H1 (cell line): ENCODE data around the gene SERPINB6. TPM values are rescaled to one million over a fixed set of nuclear protein-coding genes. Genes with fewer than 3 reads are reported as not detected.

Experiments
- CTCF ChIA-PET: fragments of 300-600 bp; sonication (Branson Sonifier 250); formaldehyde crosslinking; loops from one replicate; lab custom pipeline; 2021; ENCODE audit not compliant: partially characterized antibody; lab: Charles Lee
- POLR2A ChIA-PET: fragments of 300-600 bp; sonication (Branson Sonifier 250); formaldehyde crosslinking; loops from one replicate; lab custom pipeline; 2021; ENCODE audit warnings: inconsistent platforms; ENCODE audit not compliant: partially characterized antibody; lab: Charles Lee
- DNase-seq, 2 experiments: peaks; one replicate each; pipeline versions ENCODE4 v3.0.0 to v3.0.0-alpha.2; 2010 to 2022; ENCODE audit warnings: low spot score in 2 of 2, low read depth in 1 of 2, mixed read lengths in 1 of 2
- FAIRE-seq: peaks from 2 replicates; lab custom pipeline; 2011; peaks lifted over from hg19 to GRCh38; lab: Jason Lieb, UNC
- H2AFZ ChIP-seq: 2 replicates; pipeline ENCODE4 v1.8.1; 2012; ENCODE audit warnings: low read length, inconsistent platforms
- H2AK5ac ChIP-seq: 2 replicates; pipeline ENCODE4 v1.6.1; 2013; ENCODE audit warnings: low read depth, low read length
- H2BK120ac ChIP-seq: replicated peaks from 2 replicates; pipeline ENCODE3; 2013; ENCODE audit warnings: low read depth, low read length, inconsistent platforms
- H2BK12ac ChIP-seq: 2 replicates; pipeline ENCODE4 v1.6.1; 2013; ENCODE audit warnings: low read depth, low read length
- H2BK15ac ChIP-seq: 2 replicates; pipeline ENCODE4 v1.6.1; 2013; ENCODE audit warnings: low read length
- H2BK20ac ChIP-seq: 2 replicates; pipeline ENCODE4 v1.6.1; 2013; ENCODE audit warnings: low read length
- H2BK5ac ChIP-seq: 2 replicates; pipeline ENCODE4 v1.6.1; 2013; ENCODE audit warnings: low read depth, low read length
- H3K14ac ChIP-seq: 2 replicates; pipeline ENCODE4 v1.6.1; 2013; ENCODE audit warnings: inconsistent platforms; ENCODE audit not compliant: insufficient read length
- H3K18ac ChIP-seq: 2 replicates; pipeline ENCODE4 v1.6.1; 2013; ENCODE audit warnings: low read length; ENCODE audit errors: extremely low read depth
- H3K23ac ChIP-seq: 2 replicates; pipeline ENCODE4 v1.6.1; 2013; ENCODE audit warnings: inconsistent platforms; ENCODE audit not compliant: insufficient read length
- H3K23me2 ChIP-seq: 2 replicates; pipeline ENCODE4 v1.6.1; 2013; ENCODE audit warnings: low read depth, low read length
- H3K27ac ChIP-seq: 2 replicates; pipeline ENCODE4 v1.6.1; 2011; ENCODE audit warnings: low read depth, low read length, inconsistent platforms
- H3K27me3 ChIP-seq, 4 experiments: replicated peaks in 1 of 4; 1 replicate in 1 of 4; 2 replicates in 3 of 4; pipeline versions ENCODE4 v1.6.1 to v1.8.1; 2011 to 2013; ENCODE audit warnings: low read length in 3 of 4, mild to moderate bottlenecking in 3 of 4, inconsistent platforms in 2 of 4, mixed read lengths in 2 of 4, moderate library complexity in 1 of 4; ENCODE audit not compliant: control insufficient read depth in 3 of 4, insufficient read depth in 3 of 4; ENCODE audit errors: extremely low read depth in 1 of 4
- H3K36me3 ChIP-seq, 4 experiments: 2 replicates each; pipeline versions ENCODE4 v1.6.1 to v1.8.1; 2011 to 2013; ENCODE audit warnings: mild to moderate bottlenecking in 4 of 4, low read length in 3 of 4, moderate library complexity in 2 of 4, control low read depth in 1 of 4, inconsistent platforms in 1 of 4; ENCODE audit not compliant: insufficient read depth in 4 of 4, control insufficient read depth in 2 of 4
- H3K4ac ChIP-seq: replicated peaks from 2 replicates; pipeline ENCODE3; 2013; ENCODE audit warnings: low read length, low read depth, mixed read lengths, inconsistent platforms; ENCODE audit not compliant: insufficient read length
- H3K4me1 ChIP-seq, 4 experiments: replicated peaks in 1 of 4; 1 replicate in 1 of 4; 2 replicates in 3 of 4; pipeline versions ENCODE4 v1.6.1 to v1.8.1; 2011 to 2013; ENCODE audit warnings: low read length in 3 of 4, inconsistent platforms in 2 of 4, mixed read lengths in 1 of 4; ENCODE audit not compliant: insufficient read depth in 4 of 4, control insufficient read depth in 3 of 4
- H3K4me2 ChIP-seq, 2 experiments: 2 replicates each; pipeline versions ENCODE4 v1.6.1 to v1.8.1; 2011 to 2013; ENCODE audit warnings: low read depth in 2 of 2, low read length in 2 of 2, control low read depth in 1 of 2, inconsistent platforms in 1 of 2, mild to moderate bottlenecking in 1 of 2; ENCODE audit not compliant: insufficient read depth in 1 of 2
- H3K4me3 ChIP-seq, 4 experiments: fragments of 200-600, 300-600 bp in 1 of 4; sonication (generic), shearing (Covaris generic), sonication (Bioruptor Twin) in 1 of 4; 2 replicates each; pipeline versions ENCODE4 v1.5.1 to v1.8.1; 2011 to 2016; ENCODE audit warnings: low read length in 4 of 4, low read depth in 3 of 4, control low read depth in 2 of 4, inconsistent platforms in 2 of 4, mild to moderate bottlenecking in 2 of 4, mixed read lengths in 1 of 4, moderate library complexity in 1 of 4; ENCODE audit not compliant: insufficient read depth in 2 of 4; ENCODE audit errors: extremely low read depth in 1 of 4
- H3K56ac ChIP-seq: replicated peaks from 2 replicates; pipeline ENCODE3; 2013; ENCODE audit warnings: low read depth, mild to moderate bottlenecking, mixed read lengths, low read length, inconsistent platforms; ENCODE audit not compliant: insufficient read length
- H3K79me1 ChIP-seq: 2 replicates; pipeline ENCODE4 v1.6.1; 2013; ENCODE audit warnings: low read depth, low read length, control low read depth
- H3K79me2 ChIP-seq, 2 experiments: 2 replicates each; pipeline versions ENCODE4 v1.6.1 to v1.8.1; 2012 to 2013; ENCODE audit warnings: low read length in 2 of 2, mild to moderate bottlenecking in 2 of 2, inconsistent platforms in 1 of 2; ENCODE audit not compliant: insufficient read depth in 2 of 2, control insufficient read depth in 1 of 2
- H3K9ac ChIP-seq, 4 experiments: replicated peaks in 1 of 4; 1 replicate in 1 of 4; 2 replicates in 3 of 4; pipeline versions ENCODE4 v1.6.1 to v1.8.1; 2011 to 2013; ENCODE audit warnings: low read depth in 3 of 4, low read length in 3 of 4, control low read depth in 2 of 4, mild to moderate bottlenecking in 2 of 4, moderate library complexity in 2 of 4, inconsistent platforms in 1 of 4; ENCODE audit errors: extremely low read depth in 1 of 4
- H3K9me3 ChIP-seq, 2 experiments: 2 replicates each; pipeline versions ENCODE4 v1.6.1 to v1.8.1; 2012 to 2013; ENCODE audit warnings: mild to moderate bottlenecking in 2 of 2, moderate library complexity in 2 of 2, control low read depth in 1 of 2, inconsistent platforms in 1 of 2, low read depth in 1 of 2, low read length in 1 of 2, mixed read lengths in 1 of 2; ENCODE audit not compliant: insufficient read depth in 2 of 2
- H4K20me1 ChIP-seq, 2 experiments: replicated peaks in 1 of 2; 2 replicates each; pipeline versions ENCODE3 to v1.8.1; 2011 to 2013; ENCODE audit warnings: inconsistent platforms in 2 of 2, low read length in 2 of 2, mild to moderate bottlenecking in 1 of 2; ENCODE audit not compliant: insufficient read depth in 2 of 2, control insufficient read depth in 1 of 2
- H4K5ac ChIP-seq: 2 replicates; pipeline ENCODE4 v1.6.1; 2013; ENCODE audit warnings: low read length, low read depth, mixed read lengths, inconsistent platforms; ENCODE audit not compliant: insufficient read length
- H4K8ac ChIP-seq: 2 replicates; pipeline ENCODE4 v1.8.0; 2013; ENCODE audit warnings: mild to moderate bottlenecking, moderate library complexity, low read length, inconsistent platforms; ENCODE audit not compliant: insufficient read depth; ENCODE audit errors: extremely low read depth
- H4K91ac ChIP-seq: replicated peaks from 2 replicates; pipeline ENCODE3; 2013; ENCODE audit warnings: low read length, mixed read lengths, inconsistent platforms; ENCODE audit not compliant: insufficient read length
- CBX5 ChIP-seq: fragments of 300-800, 300-1000 bp; sonication (generic); IDR thresholded peaks from 2 replicates; pipeline ENCODE4 v1.7.1; 2016; ENCODE audit warnings: antibody characterized with exemption, low read length, low read depth
- FOSL1 ChIP-seq: IDR thresholded peaks from 2 replicates; pipeline ENCODE4 v1.6.1; 2011; ENCODE audit warnings: mild to moderate bottlenecking, low read depth, low read length, moderate library complexity; ENCODE audit not compliant: insufficient read depth
- KDM4A ChIP-seq: IDR thresholded peaks from one replicate; pipeline ENCODE4 v1.7.1; 2012; ENCODE audit warnings: low read depth, mild to moderate bottlenecking, moderate library complexity, low read length, inconsistent platforms; ENCODE audit not compliant: severe bottlenecking
- POLR2A ChIP-seq, 2 experiments: IDR thresholded peaks; 1 replicate in 1 of 2; 2 replicates in 1 of 2; pipeline ENCODE4 v1.6.1; 2011; ENCODE audit warnings: low read depth in 2 of 2, low read length in 2 of 2, mild to moderate bottlenecking in 2 of 2; ENCODE audit errors: control extremely low read depth in 1 of 2
- RNF2 ChIP-seq: fragments of 200-900, 300-1000 bp; sonication (generic); IDR thresholded peaks from 2 replicates; pipeline ENCODE4 v1.7.1; 2016; ENCODE audit warnings: borderline replicate concordance, low read depth, mild to moderate bottlenecking, antibody characterized with exemption, low read length; ENCODE audit not compliant: poor library complexity, severe bottlenecking; ENCODE audit errors: missing control alignments
- SAP30 ChIP-seq: fragments of 300-600 bp; sonication (generic); IDR thresholded peaks from 2 replicates; pipeline ENCODE4 v1.7.1; 2012; ENCODE audit warnings: low read length, moderate library complexity, mild to moderate bottlenecking, inconsistent platforms; ENCODE audit not compliant: insufficient read depth, insufficient replicate concordance
- SIX5 ChIP-seq: IDR thresholded peaks from 2 replicates; pipeline ENCODE4 v1.6.1; 2011; ENCODE audit warnings: mild to moderate bottlenecking, low read depth, low read length
- SP2 ChIP-seq: IDR thresholded peaks from 2 replicates; pipeline ENCODE4 v1.6.1; 2012; ENCODE audit warnings: mild to moderate bottlenecking, low read length, inconsistent platforms
- SUZ12 ChIP-seq: fragments of 200-600 bp; sonication (generic); IDR thresholded peaks from 2 replicates; pipeline ENCODE4 v1.6.1; 2012; ENCODE audit warnings: mild to moderate bottlenecking, inconsistent platforms, low read length, moderate library complexity, mixed read lengths
- WGBS, 2 experiments: shearing (Covaris generic) in 1 of 2; methylation state at CpG; one replicate each; pipeline versions ENCODE4 v1.1.6 to v1.1.7; 2013 to 2015; ENCODE audit warnings: low lambda C conversion rate in 2 of 2, mixed read lengths in 2 of 2, inconsistent platforms in 1 of 2, low coverage in 1 of 2, missing lambda C conversion rate in 1 of 2; ENCODE audit not compliant: insufficient replicate concordance in 2 of 2, insufficient coverage in 1 of 2, insufficient read length in 1 of 2; ENCODE audit errors: extremely low coverage in 1 of 2, missing lambda C conversion rate in 1 of 2; 5-methylcytosine and 5-hydroxymethylcytosine counted together
- polyA plus RNA-seq, 7 experiments: library from polyadenylated mRNA; depleted of rRNA in 3 of 7; stranded (reverse) in 5 of 7; unstranded in 2 of 7; fragments of >200 nt in 5 of 7; fragments of 200-250 nt in 2 of 7; gene quantifications; 1 replicate in 5 of 7; 2 replicates in 1 of 7; 4 replicates in 1 of 7; pipeline versions ENCODE4 v1.2.1 to v1.2.3, GENCODE V29; 2011 to 2013; ENCODE audit warnings: missing spikeins in 2 of 7, mixed read lengths in 2 of 7
- total RNA-seq: library from RNA; stranded (reverse); fragmentation: NEBNext Ultra II Directional; extraction: Animal tissue kit (Norgen Biotek cat#: 25700); gene quantifications from 2 replicates; pipeline ENCODE4 v1.2.1, GENCODE V29; 2021

Gene SERPINB6
- total and polyA plus RNA-seq, 2 of the 8 experiments (the other 6 are each of a cell fraction or from before 2014, with no cell fraction given): 27.2 to 29.4 TPM

DNA sequence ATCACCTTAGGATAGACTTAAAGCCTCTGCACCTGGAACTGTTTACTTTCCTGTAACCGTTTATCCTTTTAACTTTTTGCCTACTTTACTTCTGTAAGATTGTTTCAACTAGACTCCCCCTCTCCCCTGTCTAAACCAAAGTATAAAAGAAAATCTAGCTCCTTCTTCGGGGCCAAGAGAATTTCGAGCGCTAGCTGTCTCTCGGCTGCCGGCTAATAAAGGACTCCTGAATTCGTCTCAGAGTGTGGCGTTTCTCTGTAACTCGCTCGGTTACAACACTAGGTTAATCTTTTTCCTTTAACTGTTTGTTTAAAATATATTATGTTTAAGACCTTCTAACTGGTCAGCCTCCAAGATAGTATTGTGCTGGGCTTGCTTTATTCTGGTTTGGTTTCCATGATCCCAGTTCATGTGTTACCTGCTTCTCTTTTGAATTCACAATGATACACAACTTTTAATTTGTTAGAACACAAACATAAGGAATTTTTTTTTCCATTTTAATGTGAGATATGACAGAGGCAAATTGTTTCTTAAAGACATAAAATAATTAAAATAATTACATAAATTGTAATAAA, 19.7 kb upstream of the SERPINB6 start:
- Histone ChIP-seq H2BK15ac (no peak overlapping the region), H2BK120ac (no peak overlapping the region), H3K79me1 (no peaks in the 10 kb centered on the region), H4K91ac (no peak overlapping the region), H2BK12ac (no peak overlapping the region; the same call in 1 of the 2 replicates), H2BK20ac (no peak overlapping the region), H3K36me3 (no peaks in the 10 kb centered on the region), H4K20me1 (no peaks in the 10 kb centered on the region), H4K5ac (no peak overlapping the region), H3K4ac (no peak overlapping the region), H3K27ac (peak overlapping the region; percentile 99), H3K9me3 (no peaks in the 10 kb centered on the region), H3K56ac (no peak overlapping the region), H3K79me2 (no peaks in the 10 kb centered on the region), H3K23ac (no peak overlapping the region), H3K4me2 (peak overlapping the region in 1 of 2 experiments; percentile 88; a peak in 2 of 4 replicates), H3K23me2 (peaks cover 4% of the 10 kb centered on the region), H3K27me3 (no peaks in the 10 kb centered on the region), H2BK5ac (peak overlapping the region; percentile 96), H2AK5ac (no peak overlapping the region), H2AFZ (no peak overlapping the region), H3K9ac (no peak overlapping the region), H3K4me1 (peaks cover 7 to 24% (median 12%) of the 10 kb centered on the region in 4 experiments; a peak in 6 of 7 replicates), H3K18ac (peak overlapping the region; percentile 71; the same call in 1 of the 2 replicates), H4K8ac (no peak overlapping the region), H3K4me3 (no peak overlapping the region), H3K14ac (no peak overlapping the region)
- FAIRE-seq: no peak
- ChIA-PET POLR2A (interaction anchor here (0.9 to 5.0 kb wide), 15 partner anchors 10 to 237 kb away, joined by 3 to 47 read pairs (median 6); partner anchors contain the start of genes NQO2, RIPK1 and SERPINB6), CTCF (interaction anchor here (0.8 to 7.3 kb wide), 11 partner anchors 19 to 260 kb away, joined by 3 to 142 read pairs (median 4); no protein-coding TSS in a partner anchor)
- DNase-seq: no peak
- 87% methylated on average over 10 of the region's 10 CpGs; no CpG with 5 or more reads in 1 of the 2 experiments for WGBS, 2 experiments
- TF ChIP-seq KDM4A (no peak), SIX5 (no peak), FOSL1 (no peak), SP2 (no peak), CBX5 (no peak), SAP30 (no peak), RNF2 (no peak), SUZ12 (no peak), POLR2A (IDR thresholded peaks at IDR 0.05; ENCODE audit: control extremely low read depth in 1 of 2, low read depth in 2 of 2, low read length in 2 of 2) (no peak)
